ENCODE data around the gene IQCK.

The IQCK gene

DNA sequence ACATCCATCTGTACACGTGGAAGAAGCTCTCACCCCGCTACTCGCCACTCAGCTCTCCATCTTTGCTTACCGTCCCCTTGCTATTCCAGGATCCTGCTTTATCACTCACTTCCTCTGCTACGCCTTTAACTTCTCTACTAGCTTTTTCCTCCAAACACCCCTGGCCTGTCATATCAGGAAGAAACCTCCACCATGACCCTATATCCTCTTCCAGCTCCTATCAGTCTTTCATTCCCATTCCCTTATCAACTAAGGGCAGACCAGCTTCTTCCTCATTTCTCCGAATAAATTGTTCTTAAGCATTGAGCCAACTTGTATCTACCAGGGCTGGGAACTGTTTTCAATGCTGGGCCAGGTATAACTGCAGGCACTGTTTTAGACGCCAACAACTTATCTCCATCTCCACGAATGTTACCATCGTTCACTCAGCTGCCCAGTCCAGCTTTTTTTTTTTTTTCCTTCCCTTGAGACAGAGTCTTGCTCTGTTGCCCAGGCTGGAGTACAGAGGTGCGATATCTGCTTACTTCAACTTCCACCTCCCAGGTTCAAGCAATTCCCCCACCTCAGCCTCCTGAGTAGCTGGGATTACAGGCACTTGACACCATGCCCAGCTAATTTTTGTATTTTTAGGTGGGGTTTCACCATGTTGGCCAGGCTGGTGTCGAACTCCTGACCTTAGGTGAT, 4.3 kb downstream of the IQCK start:
- DNase-seq, result no peak

DNA sequence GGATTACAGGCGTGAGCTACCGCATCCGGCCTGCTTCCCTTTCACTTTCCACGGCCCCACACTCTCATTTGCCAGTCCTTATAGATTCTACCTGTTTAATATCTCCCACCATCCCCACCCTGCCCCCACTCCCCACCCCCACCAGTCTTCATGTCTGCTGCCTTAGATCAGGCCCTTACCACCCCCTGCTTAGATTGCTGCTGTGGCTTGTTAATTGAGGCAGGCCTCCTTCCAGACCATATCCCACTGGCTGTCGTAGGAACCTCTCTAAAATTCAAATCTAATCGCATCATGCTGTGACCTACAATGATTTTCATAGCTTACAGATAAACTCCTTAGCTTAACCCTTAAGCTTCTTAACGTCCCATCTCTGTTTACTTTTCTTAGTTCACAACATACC, 4.9 kb downstream of the IQCK start:
- DNase-seq, result no peak

DNA sequence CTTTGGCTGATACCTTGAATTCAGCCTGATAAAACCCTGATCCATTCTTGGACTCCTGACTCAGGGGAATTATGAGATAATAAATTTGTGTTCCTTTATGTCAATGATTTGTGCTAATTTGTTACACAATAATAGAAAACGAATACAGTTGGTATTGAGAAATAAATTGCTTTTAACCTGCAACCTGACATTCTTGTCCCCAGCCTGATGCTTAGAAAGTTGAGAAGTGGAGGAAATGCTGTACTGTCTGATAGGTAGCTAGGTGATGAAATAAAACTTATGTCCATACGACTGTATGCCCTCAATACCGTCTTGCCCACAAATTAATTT, 10.5 kb downstream of the IQCK start:
- DNase-seq, result no peak

DNA sequence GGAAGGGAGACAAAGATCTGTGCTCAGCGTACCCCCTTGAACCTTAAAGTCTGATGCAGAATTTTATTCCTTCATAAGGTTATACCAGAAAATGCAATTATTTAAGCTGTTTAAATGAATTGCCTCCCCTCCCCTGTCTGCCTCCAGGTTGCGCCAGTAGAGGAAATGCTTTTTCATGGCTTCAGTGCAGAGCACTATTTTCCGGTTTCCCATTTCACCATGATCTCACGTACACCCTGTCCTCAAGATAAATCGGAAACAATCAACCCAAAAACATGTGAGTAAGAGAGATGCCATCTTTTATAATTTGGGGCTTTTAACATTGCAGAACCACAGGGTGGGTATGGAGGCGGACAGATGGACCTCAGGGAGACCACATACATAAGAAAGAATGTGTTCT, 15.5 kb downstream of the IQCK start:
- no peak for DNase-seq

DNA sequence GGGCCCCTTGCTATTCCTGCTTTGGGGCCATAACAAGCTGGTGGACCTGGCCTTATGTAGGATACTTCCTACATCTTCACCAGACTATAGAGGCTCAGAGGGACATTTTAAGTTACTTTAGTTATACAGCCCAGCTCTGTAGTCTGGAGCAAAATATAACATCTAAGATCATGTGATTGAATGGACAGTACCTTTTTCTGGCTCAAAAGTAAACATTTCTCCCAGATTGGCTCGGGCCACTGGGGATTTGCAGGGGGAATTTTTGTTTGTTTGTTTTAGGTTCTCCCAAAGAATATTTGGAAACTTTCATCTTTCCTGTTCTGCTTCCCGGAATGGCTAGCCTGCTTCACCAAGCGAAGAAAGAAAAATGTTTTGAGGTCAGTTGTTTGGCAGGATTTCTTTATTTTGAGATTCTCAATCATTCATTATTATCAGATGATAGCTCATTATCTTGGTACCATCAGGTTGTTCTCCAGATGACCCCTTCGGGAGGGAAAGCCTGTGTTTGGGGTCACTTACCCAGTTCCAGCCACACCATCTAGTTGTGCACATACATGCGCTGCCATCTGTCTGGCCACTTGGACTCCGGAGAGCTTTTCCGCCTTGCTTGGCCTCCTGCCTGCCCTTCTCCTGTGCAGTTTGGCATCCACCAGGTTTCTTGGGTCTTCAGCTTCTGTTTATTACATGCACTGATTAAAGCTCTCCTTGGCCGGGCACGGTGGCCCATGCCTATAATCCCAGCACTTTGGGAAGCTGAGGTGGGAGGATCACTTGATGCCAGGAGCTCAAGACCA, 17.2 kb downstream of the IQCK start:
- DNase-seq, result no peak

DNA sequence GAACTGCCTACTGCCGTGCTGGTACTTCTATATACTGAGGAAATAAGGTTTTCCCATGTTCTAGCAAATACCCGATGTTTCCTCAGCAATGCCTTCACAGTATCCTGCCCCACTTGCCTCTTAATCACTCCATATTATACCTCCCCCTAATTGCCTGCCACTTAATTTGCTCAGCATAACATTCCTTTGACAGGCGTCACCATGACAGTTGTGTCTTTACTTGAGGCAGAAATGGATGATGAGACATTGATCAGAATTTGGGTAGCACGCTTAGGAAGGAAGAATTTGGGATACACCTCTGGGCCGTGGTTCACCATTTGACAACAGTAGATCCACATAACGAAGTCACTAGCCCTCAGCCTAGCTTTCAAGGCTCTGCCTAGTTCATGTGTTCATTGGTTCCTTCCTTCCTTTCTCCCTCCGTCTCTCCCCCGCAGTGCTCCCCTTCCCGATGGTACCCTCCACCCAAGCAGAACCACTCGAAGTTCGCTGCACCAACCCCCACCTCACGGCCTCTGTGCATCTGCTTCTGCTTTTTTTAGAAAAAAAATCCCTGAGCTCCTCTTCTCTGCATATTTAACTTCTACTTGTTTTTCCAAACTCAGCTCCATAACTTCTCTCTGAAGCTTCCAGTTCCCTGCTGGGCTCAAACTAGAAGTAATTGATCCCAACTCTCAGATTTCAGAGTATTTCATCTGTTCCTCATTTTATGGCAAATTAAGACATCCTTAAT, 19.4 kb downstream of the IQCK start:
- no peak for DNase-seq

DNA sequence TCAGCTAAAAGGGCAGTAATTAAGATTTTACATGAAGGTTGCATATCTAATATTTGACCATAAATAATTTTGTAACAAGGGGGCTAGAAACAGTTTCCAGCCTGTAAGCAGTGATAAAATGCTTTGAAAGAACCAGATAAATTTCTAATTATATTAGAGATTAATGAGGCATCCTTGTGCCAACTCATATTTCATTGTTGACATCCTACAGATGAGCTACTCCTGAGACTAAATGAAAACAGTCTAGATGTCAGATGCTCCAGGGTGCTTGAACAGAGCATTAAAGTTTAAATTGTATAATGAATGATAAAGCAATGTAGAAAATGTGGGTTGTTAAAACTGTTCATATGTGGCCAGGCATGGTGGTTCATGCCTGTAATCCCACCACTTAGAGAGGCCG, 23.3 kb downstream of the IQCK start:
- no peak for DNase-seq

DNA sequence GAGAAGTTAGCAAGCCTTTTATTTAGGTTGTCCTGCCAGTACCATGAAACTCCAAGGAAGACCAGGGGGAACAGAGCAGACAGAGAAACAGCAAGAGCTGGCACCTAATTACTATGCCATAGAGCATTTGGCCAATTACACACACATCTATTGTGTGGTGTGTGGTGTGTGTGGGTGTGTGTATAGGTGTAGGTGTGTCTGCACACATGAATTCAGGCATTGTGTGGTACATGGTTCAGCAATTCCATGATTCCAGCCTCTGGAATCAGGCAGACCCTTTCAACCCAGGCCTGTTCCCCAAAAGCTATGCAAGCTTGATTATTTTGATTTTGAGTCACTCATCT, 25.7 kb downstream of the IQCK start:
- DNase-seq, result no peak

DNA sequence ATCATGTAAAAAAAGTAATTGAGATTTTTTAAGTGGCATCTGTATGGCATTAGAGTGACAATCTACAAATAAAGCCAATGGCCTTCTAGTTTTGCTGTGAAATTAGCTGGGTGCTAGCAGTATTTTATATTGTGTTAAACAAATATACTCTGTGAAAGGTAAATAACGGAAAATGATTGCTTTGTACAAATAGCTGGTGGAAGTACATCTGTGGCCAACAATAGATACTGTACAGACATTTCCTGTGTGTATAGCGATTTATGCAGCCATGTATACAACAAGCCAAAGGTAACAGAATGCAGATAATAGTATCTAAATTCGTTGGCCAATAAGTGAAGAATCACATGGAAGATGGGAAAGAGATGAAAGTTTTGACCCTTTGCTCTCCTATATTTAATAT, 26.6 kb downstream of the IQCK start:
- DNase-seq, result no peak

DNA sequence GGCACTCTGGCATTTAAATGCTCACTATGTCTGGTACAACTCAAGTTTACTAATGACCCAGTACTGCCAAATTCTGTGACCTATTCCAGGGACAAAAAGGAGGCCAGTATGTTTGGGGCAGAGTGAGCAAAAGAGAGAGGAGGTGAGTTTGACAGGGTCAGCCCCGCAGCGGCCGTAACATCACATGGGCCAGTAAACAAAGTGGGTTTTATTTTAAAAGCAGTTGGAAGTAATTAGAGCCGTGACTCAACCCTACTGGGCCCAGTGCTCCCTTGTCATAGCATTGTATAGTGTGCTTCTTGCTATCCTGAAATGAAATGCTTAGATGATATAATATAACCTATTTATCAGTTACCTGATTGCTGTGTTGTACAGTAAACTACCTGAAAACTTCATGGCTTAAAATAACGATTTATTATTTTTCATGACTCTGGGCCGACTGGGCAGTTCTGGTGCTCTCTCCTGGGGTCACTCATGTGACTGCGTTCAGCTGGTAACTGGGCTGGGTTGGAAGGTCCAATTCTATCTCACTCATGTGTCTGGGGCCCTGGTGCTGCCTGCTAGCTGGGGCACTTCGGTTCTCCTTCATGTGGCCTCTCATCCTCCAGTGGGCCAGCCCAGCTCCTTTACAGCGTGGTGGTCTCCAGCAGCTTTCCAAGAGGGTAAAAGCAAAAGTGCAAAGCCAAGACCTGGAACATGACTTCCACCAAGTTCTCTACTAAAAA, 27.4 kb downstream of the IQCK start:
- DNase-seq, result no peak

DNA sequence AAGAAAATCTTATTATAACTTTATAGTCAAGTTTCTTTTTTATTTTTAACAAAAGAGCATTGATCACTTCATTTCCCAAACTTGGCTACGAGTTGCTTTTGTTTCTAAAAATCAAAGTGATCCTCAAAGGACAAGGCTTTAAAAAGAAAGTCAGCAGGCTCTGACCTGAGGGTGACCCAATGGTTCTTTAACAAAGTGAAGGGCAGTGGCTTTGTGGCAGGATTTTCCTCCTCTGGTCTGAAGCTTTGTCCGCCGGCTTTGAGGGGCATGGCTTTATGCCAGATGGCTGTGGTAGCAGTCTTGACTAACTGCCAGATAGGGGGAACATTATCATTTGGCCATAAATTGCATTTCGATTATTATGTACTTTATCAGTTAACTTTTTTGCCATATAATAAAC, 28.5 kb downstream of the IQCK start:
- no peak for DNase-seq

DNA sequence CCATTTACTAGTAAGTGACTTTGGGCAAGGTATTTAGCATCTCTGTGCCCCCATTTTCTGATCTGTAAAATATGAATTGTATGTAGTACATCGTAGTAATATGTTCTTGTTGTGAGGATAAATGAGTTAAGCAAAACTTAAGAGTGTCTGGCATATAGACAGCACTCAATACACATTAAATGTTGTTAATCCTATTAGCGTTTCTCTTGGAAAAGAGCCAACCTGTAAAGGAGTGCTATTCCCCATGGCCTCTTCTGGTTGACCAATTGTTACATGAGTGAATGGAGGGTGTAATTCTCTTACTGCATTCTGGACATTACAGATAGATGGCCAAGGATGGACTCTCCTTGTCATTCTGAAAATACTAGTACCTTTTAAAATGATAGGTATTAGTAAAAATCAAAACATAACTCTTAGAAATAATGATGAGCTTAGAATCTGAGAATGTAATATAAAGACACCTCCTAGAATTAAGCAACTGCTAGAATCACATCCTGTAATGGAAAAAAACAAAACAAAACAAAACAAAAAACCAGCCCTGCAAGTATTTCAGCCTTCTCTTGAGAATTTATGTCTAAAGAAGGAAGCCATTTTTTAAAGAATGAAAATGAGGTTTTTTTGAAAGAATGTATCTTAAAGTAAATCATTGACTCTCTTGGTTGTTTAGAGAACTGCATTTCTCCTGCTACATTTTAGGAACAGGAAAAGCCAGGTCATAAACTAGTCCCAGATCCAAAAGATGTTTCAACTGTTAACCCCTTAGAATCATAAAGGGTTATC, 30.5 kb downstream of the IQCK start:
- no peak for DNase-seq

DNA sequence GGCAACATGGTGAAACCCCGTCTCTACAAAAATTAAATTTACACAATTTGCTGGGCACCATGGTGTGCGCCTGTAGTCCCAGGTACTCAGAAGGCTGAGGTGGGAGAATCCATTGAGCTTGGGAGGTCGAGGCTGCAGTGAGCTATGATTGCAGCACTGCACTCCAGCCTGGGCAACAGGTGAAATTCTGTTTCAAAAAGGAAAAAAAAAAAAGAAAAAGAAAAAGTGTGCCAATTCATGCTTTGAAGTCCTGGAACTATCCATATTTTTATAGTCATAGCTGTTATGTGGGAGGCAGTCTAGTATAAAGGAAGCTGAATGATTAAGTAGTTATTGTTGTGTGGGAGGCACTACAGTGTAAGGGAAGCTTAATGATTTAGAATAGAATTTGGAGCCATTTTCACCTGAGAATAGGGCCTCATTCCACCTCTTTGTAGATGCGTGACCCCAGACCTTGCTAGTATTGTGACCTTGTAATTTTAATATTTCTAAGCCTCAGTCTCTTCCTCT, 31.6 kb downstream of the IQCK start:
- no peak for DNase-seq

DNA sequence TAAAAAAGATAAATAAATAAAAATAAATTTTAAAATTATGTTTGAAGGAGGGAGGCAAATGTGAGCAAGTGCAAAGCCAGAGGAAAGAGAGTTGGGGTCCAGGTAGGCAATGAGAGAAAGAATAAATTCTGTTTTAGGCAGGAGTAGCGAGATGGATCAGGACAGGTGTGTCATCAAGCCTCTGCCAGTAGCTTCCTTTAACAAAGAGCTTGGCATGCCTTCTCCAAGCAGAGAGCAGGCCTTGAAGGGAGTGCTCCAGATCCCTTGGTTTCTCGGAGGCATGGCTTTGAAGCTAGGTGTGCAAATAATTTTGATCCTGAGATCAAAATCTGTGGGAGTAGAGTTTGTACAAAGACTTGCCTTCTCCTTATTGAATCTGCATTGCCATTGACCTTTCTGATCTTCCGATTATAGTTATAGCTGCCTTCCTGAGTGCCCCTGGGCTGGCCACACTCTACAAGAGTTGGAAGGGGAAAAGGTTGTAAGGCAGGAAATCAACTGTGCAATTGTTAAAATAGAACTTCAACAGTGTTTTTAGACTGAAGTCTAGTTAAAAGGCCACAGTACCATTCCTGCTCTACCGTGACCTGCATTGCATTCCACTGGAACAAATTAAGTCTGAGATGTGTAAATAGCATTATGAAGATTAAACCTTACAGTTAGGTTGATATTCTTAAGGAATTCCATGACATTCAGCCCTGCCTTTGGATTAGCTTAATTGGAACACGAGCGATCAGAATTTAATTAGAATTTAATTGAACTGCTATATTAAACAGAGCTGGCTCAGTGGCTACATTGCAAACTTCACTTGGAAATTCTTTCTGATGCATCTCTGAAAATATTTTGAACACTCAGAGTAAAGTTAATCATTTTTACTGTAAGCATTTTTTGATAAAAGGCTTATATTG, 33.7 kb downstream of the IQCK start:
- no peak for DNase-seq

DNA sequence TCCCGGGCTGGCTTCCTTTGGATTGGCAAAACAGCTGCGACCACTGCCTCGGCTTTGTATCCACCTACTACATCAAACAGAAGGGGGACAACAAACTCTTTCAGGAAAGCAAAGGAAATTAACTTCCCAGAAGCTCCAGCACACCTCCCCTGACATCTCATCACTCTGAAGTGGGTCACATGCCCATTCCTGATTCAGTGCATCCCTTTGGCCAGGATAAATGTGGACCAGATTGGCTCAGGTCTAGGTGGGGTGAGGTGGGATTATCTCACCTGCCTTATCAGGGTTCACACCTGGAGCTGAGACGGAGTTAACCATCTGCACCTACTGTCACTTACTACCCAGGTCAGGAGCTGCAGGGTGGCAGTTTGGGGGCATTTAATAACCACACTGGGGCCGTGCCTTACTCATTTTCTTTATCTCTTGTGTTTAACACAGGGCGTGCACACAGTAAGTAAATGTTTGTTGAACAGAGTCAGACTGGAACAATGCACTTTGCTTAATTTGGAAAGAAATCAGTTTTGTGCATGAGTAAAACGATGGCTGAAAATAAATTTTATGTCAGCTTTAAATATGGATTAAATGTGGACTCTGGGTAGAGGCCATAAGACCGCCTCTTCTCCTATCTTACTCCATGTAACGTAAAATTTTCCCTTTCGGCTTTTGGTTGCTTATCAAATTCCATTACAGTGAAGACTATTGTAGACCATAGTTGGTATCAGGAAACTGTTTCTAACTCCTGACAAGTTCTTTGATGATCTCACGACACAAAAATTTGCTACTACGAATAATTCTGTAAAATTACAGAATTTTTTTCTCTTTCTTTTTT, 36.0 kb downstream of the IQCK start:
- no peak for DNase-seq

DNA sequence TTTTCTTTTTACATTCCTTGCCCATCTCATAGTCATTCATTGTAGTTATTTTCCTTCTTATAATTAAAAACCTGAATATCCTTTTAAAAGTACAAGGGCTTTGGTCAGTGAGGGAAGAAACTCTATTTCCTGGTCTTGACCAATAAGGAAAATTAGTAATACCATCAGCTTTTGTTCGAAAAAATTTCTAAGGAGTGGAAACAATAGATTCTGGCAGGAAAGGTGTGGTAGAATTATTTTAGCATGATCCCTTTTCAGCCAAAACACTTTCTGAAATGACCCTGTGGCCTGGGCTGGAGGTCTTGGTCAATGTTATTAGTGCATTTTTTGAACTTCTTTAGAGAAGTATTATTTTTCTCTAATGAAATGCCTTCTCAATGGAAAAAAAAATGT, 36.6 kb downstream of the IQCK start:
- DNase-seq, result no peak

DNA sequence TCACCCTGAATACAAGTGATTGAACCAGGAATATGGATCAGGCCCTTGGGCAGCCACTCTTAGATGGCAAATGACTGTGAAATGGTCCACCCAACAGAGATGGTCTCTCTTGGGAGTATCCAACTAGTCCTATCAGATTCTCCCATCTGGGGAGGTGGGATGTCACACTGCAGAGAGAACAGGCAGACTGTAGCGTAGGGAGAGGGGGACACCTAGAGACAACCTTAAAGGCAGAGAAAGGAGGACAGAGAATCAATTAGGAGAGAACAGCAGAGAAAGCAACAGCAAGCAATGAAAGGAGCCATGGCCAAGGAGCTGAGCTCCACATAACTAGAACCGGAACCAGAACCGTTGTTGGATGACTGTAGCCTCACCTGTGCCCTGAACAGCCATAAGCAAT, 37.2 kb downstream of the IQCK start:
- DNase-seq, result no peak

DNA sequence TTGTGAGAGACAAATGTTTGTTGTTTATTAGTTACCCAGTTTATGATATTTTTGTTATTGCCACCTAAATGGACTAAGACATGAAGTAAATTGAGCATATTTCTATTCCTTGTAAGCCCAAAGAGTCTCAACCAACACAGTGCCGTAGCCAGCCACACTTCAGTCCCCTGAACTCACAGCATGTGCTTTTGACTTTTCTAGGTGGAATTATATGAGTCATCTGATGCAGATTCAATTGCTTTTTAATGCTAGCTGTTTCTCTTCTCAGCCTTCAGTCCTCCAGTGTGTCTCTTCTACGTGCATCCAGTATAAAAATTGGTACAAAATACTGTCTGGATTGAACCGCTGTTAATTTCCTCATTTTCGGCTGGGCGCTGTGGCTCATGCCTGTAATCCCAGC, 39.0 kb downstream of the IQCK start:
- DNase-seq, result no peak

DNA sequence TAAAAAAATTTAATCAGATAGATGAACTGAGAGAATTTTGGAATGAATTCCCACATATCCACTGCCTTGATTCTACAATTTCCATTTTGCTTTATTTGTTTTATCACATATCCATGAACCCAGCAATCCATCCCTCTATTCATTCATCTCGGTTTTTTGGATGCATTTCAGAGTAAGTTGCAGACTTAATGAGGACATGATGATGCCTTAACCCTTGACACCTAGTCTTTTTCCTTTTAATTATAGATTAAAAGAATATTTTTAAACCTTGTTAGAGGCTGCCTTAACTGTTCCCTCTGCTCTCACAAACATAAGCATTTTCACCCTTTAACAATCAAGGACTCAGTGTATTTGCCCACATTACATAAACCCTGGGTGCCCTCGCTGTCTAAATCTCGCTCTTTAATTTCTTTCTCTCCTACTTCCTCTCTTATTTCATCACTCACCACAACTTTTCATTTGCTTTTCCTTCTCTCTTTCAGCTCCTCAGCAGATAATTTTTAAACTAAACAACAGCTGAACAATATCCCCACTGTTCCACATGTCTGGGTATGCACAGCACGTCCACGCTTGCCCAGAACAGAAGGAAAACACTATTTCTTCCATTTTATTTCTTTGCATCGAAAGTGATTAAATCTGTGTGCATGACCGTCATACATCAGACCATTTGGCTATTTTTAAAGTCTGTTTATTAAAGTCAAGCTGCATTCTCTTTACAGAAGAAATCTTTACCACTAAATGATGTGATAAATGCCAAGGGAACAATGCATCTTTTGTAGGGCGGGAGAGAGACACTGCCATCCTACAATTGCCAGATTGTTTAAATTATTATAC, 39.9 kb downstream of the IQCK start:
- DNase-seq, result no peak

Data from stimulated activated CD4-positive, alpha-beta T cell treated with anti-CD3 and anti-CD28 coated beads, Interleukin-4, amount 100 ng/mL, for 1 hour (primary cell).